ENCODE data around the gene YTHDF1.

DNA sequence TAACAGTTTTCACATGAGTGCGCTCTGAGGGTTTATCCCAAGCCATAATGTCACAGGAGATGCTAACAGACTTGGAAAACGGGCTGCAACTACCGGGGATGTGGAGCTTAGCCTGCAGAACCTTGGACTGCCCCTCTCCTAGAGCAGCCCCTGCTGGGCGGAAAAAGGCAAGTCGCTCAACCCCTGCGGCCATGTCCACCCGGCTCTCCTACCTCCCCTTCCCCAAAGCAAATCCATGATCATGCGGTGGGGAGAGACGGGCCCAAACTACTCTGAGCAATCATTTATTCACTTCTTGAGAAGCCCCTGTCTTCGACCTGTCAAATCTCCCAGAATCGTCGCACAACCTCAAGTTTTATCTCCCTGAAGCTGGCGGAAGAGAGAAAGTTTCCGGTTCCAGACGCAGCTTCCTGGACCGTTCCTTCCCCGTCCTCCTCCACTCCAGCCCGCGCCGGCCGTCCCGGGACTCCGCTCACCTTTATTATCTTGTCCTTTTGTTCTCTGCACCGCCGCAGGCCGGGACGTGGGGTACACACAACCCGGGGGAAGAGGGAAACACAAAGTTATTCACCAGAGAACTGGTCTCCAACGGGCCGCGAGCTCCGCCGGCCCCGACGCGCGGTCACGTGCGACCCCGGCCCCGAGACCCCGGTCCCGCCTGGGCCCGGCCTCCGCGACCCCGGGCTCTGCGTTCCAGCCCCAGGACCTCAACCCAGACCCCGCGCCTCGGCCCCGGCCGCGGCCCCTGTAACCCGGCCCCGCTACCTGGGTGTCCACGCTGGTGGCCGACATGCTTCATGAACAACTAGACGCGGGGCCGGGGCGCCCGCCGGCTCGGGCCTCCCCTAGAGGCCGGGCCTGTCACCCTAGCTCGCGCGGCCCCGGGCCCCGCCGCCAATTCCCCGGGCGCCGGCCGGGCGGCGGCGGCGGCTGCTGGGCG is 560 bp downstream of the YTHDF1 start:
- TF ChIP-seq, protein P1, sequence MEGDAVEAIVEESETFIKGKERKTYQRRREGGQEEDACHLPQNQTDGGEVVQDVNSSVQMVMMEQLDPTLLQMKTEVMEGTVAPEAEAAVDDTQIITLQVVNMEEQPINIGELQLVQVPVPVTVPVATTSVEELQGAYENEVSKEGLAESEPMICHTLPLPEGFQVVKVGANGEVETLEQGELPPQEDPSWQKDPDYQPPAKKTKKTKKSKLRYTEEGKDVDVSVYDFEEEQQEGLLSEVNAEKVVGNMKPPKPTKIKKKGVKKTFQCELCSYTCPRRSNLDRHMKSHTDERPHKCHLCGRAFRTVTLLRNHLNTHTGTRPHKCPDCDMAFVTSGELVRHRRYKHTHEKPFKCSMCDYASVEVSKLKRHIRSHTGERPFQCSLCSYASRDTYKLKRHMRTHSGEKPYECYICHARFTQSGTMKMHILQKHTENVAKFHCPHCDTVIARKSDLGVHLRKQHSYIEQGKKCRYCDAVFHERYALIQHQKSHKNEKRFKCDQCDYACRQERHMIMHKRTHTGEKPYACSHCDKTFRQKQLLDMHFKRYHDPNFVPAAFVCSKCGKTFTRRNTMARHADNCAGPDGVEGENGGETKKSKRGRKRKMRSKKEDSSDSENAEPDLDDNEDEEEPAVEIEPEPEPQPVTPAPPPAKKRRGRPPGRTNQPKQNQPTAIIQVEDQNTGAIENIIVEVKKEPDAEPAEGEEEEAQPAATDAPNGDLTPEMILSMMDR (conservative IDR thresholded peaks at IDR 0.05): peak; percentile 73
- no peak for TF ChIP-seq EZH2 (IDR thresholded peaks at IDR 0.05; ENCODE audit: low read depth)
